LHCN-M2 (cell line): ENCODE results near the gene ATG9B. TPM values are rescaled to one million over a fixed set of nuclear protein-coding genes. Genes with fewer than 3 reads are reported as not detected.
"Not testable (repeated sequence)": the region's sequence is repeated elsewhere in the genome, so short reads cannot be mapped to it uniquely, and the experiment has no call there.

Experiments used
- DNase-seq: peaks from one replicate; pipeline ENCODE4 v3.0.0-alpha.2; 2012; ENCODE audit warnings: low read depth
- total RNA-seq: library from RNA; depleted of rRNA; stranded (reverse); fragments of >200 nt; gene quantifications from 2 replicates; pipeline ENCODE4 v1.2.3, GENCODE V29; 2014

The ATG9B gene
- total RNA-seq, 1 experiment from 2014 or later: 0.06 TPM

DNA sequence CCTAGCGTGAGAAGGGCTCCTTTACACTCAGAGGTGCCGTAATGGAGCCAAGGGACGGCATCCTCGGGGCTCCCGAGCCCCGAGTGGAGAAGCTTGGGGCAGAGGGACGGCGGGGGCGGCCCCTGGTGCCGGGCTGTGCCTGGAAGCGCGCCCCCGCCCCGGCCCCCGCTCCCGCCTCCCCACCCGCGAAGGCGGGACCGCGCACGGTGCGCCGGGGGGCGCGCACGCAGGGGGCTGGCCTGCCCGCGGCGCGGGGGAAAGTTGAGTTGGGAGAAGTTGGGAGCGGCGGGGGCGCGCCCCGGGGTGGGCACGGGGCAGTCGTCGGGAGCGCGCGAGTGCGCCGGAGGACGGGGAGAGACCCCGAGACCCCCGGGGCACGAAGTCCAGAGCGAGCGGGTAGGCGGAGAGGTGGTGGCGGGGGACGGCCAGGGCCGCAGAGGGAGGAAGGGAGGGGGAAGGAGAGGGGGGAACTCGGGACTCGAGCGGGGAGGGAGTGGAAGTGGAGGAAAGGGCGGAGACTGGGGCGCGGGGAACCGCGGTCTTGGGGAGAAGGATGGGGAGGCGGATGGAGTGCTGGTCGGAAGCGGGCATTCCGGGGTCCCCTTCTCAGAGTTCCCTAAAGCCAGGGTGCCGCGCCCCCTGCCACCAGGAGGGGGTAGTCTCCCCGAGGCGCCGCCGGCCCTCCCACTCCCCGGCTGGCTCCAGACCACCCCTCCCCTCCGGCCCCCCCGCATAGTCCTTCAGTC lies 35.2 kb upstream of the ATG9B start, which contains the start of gene SLC4A2:
SLC4A2 (plus strand) TSS at position 223 of the 746 bp plus-strand sequence. CDS start 2,399 bp downstream, outside the sequence.
- DNase-seq: peak; percentile 82

DNA sequence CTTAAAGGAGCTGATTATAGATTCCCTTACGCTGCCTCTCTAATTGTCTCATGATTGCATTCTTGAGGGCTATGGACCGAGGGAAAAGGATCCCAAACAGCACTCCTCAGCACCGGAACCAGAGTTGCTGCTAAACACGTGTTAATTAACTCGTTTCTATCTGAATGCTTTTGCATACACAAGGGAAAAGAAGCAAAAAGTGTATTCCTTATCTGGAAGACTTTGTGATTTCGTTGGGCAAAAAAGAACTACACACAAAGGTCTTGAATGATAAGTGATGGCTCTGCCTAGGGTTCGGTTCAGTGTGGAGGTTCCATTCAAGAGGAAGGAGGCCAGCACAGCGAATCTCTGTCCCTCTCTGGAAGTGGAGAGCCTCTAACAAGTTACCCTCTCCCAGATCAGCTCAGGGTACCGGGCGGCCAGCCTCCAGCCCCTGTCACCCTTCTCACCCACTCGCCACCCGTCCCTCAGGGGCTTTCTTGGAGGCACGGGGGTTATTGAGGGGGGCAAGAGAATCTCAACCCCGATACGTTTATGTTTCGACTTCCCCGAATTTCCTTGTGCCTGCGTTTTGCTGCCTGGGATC lies 34.6 kb upstream of the ATG9B start:
- DNase-seq: no peak

DNA sequence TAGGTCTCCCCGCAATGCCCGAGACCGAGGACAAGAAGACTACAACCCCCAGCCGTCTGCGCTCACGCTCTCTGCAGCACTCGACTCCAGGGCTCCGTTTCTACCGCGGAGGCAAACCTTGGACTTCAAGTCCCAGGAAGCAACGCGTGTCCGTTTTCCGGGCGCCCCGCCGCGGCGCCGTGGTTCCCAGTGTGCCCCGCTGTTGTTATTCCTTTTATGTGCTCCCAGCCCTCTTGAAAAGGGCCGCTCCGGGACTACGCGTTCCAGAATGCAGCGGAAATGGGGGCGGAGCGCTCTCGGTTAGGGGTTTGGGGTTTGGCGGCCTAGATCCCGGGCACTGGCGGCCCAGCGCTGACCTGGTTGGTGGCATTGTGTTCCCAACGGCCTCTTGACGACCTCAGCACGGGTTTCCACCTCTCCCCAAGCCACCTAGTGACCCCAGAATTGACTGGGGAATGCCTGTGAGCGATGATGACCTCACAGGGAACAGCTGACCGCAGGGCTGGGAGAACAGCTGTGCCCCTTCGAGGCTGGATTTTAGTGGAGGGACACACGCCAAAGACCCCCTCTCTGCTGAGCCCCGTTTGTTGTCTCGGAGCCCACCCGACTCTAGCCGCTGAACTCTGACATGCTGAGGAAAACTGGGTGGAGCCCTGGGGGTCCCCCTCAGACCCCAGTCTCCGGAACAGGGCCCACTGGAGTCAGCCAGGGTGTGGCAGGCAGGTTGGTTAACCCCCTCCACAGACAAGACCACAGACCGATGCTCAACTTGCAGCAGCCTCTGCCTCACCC lies 33.9 kb upstream of the ATG9B start:
- peak; percentile 100 for DNase-seq

DNA sequence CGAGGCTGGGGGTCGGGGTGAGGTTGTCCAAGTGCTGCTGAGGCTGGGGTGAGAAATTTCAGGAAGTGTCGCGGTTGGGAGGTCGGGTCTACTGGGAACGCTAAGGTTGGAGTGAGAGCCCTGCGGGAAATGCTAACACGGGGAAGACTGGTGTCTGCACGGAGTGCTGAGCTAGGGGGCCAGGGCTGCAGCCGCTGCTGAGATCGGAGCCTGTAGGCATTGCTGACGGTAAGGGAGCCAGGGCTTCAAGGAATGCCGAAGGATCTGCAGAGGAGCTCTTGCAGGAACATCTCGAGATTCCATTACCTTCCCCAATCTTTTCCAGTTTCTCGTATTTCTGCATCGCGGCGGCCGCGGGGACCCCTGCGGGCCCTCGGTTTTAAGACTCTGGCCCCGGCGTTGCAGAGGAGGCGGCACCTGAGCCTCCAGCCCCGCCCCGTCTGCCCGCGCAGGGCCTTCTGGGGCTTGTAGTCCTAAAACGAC lies 33.3 kb upstream of the ATG9B start, which contains the start of gene CDK5:
CDK5 (minus strand) TSS at position 392 of the 483 bp plus-strand sequence; CDS start at position 343, 49 bp downstream.
- DNase-seq: no peak

DNA sequence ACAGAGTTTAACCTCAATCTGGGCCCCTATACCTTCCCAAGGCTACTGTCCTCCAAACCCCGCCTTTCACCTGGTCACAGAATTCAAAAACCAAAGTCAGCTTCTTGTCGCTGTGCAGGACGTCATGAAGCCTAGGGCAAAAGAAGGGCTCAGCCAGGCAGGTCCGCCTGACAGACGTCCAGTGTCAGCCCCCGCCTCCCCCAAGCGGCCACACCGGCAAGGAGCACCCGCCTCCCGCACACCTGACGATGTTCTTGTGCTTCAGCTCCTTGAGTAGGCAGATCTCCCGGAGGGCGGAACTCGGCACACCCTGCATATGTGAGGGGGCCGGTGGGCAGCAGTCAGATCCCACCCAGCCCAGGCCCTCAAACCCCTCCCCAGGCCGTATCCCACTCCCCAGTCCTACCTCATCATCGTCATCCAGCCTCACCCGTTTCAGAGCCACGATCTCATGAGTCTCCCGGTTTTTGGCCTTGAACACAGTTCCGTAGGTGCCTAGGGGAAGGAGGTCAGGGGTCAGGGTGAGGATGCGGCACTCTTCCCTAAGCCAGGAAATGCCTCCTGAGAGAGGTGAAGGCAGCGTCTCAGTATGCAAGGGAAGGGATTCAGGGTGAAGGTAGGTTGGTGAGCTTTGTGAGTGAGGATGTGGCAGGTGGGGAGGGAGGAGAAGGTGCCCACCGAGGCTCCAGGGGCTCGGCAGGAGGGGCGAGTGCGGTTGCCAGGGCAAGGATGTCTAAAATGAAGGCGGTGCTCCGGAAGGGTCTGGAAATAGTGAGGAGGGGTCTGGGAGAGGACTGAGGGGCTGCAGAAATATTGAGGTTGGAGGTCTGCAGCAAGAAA lies 32.6 kb upstream of the ATG9B start:
- no peak for DNase-seq

DNA sequence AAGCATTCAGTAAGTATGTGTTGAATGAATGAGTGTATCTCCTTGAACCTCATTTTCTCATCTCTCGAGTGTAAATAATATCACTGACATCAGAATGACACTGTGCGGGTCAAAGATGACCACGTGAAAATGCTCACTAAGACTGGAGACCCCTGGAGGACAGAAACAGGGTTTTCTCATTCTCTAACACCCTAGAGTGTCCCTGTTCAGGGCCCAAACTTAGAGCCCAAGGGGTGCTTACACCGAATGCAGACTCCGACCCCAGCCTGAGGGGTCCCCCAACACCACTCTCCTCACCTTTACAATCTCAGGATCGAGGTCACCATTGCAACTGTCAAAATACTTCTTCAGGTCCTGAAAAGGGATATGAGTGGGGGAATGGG lies 32.0 kb upstream of the ATG9B start:
- peak; percentile 25 for DNase-seq

DNA sequence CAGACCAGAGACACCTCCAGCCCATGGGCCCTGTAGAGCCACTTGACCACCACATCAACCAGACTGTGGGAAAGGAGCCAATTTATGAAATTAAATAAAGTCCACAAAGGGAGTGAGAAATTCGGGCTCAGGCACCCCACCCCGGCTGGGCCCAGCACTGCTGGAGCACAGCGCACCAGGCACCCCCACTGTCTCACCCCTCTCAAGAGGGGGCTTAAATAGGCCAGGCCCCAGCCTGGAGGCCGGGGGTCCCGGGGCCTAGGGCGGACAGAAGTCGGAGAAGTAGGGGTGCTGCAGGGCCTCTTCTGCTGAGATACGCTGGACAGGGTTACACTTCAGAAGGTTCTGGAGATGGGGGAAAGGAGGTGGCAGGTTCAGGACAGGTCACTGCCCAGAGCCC lies 29.5 kb upstream of the ATG9B start:
- DNase-seq: no peak

DNA sequence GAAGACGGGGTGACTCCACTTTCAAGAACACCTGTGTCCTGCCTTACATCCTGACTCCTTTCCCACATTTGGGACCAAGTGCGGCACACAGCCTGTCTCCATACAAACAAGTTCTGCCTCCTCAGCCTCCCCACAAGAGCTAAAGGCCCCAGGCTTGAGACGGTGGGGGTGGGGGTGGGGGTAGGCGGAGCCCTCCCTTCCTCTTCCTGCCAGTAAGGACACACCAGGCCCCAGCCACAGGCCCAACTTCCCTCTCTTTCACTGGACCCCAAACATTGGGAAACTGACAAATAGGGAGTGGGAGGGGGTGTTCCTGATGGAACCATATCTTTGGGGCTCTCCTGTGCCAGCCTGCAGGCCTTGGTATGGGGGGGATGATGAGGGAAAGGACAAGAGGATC lies 28.8 kb upstream of the ATG9B start:
- no peak for DNase-seq

DNA sequence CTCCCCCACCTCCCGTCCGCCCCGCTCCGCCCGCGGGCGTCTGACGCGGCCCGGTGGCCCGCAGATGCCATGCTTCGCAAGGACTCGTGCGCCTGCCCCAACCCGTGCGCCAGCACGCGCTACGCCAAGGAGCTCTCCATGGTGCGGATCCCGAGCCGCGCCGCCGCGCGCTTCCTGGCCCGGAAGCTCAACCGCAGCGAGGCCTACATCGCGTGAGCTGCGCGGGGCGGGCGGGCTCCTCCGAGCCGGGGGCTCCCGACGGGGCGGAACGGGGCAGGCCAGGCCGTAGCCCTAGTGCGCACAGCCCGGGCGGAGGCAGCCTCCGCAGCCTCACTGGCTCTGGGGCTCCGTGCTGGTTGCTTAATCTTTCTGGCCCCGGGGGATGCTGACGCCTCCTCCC lies 26.8 kb upstream of the ATG9B start:
- DNase-seq: no peak

DNA sequence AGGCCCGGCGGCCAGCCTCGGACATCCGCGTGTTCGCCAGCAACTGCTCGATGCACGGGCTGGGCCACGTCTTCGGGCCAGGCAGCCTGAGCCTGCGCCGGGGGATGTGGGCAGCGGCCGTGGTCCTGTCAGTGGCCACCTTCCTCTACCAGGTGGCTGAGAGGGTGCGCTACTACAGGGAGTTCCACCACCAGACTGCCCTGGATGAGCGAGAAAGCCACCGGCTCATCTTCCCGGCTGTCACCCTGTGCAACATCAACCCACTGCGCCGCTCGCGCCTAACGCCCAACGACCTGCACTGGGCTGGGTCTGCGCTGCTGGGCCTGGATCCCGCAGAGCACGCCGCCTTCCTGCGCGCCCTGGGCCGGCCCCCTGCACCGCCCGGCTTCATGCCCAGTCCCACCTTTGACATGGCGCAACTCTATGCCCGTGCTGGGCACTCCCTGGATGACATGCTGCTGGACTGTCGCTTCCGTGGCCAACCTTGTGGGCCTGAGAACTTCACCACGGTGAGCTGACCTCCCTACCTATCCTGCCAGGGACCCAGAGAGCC lies 24.7 kb upstream of the ATG9B start:
- DNase-seq: no peak

DNA sequence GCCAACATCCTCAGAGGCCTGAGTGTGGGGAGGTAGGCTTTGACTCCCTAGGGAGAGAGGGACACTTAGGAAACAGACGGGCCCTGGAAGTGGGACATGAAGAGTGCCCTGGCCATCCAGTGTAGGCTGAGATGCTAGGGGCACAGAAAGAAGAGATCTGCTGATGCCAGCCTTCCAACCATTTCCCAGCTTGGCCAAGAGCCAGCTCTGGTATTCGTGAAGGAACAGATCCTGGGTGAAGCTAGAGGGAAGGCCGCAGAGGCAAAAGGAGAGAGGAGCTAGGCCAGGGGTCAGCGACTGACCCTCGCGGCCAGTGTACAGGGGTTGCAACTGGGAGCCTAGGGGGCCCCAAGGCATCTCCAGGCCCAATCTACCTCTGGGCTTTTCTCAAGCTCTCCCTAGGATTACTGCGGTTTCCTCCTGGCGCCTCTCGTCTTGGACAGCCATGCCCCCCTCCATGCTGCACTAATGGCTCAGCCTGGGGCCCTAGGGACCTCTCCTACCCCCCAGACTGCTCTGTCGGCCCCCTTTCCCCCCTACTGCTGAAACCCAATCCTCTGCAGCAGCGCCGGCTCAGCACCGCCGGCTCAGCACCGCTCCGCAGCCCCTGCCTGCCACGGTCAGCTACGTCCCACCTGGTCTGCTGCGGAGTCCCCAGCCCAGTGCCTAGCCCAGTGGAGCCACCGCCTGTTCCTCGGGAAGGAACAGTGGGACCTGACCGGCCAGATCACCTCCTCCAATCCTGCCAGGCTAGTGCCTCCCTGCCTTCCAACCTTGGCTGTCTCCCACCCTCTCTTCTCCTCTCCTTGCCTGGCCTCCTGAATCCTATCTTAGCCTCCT lies 23.9 kb upstream of the ATG9B start, which contains the start of gene ASIC3:
ASIC3 (plus strand) TSS at position 556 of the 840 bp plus-strand sequence. CDS start 355 bp downstream, outside the sequence.
- no peak for DNase-seq

DNA sequence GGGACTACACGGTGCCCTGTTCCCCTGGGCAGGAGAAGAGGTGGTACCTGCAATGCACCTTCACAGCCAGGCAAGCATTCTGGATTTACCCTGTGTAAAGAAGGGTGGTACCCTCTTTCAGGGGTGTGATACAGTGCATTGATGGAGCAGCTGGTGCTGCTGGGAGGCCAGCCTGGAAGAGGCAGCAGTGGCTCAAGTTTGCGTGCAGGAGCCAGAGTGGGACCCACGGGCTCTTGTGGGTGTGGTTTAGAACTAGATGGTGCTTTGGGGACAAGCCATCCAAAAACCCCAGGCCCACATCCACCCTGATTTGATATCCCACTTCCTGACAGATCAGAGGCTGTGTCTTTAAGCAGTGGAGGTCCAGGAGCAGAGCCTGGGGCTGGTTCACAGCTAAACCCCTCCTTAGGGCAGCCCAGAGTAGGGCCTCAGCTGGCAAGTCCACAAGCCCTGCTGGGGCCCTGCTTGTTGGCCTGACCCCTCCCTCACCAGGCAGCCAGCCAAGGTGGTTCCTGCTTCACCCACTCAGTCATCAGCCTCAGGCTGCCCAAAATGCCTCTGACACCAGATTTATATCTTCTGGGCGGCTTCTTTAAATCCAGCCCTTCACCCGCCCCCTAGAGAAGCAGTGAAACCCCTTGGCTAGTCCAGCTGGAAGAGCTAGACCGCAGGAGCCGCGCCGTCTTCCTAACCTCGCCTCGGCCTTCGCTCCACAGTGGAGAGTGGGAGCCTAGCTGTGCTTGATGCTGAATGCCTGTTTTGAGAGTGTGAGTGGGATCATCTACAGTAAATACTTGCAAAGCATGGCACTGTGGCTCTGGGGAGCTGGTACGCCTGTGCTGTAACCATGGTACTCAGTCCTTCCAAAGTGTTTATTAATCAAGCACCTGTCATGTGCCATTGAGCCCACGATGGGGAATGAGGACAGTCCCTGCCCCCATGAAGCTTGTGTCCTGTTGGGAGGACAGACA lies 22.6 kb upstream of the ATG9B start:
- peak; percentile 55 for DNase-seq

DNA sequence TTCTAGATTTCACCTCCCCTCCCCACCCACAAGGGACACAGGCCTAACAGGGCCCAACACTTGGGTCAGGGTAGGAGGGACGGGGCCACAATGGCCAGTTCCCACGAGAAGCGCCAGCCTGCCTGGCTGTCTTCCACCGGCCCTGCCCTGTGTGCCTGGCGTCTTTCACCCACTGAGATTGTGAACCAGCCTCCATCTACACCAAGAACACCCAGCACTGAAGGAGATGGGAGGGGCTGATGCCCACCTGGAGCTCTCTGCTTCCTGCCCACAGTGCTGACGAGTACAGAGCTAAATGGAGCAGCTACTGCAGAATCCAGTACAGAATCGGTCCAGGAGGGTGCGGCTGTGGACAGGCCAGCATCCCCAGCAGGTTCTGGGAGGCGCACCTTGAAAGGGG lies 21.7 kb upstream of the ATG9B start:
- DNase-seq: no peak

DNA sequence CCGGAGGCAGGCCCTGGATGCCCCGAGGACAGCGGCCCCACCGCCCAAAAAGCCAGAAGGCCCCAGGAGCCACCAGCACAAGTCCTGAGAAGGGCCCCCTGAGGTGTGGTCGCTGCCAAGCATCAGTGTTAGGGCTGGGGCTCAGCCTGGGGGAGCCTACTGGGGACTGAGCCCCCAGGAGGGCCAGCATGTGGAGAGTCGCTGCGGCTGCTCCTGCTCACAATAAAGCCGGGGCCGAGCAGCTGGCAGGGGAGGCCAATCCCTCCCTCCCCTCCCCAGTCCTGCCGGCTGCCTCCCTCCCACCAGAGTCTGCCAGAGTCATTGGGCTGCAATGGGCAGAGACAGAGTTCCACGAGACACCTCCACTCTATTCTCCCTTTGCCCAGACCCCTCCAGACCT lies 21.0 kb upstream of the ATG9B start:
- no peak for DNase-seq

DNA sequence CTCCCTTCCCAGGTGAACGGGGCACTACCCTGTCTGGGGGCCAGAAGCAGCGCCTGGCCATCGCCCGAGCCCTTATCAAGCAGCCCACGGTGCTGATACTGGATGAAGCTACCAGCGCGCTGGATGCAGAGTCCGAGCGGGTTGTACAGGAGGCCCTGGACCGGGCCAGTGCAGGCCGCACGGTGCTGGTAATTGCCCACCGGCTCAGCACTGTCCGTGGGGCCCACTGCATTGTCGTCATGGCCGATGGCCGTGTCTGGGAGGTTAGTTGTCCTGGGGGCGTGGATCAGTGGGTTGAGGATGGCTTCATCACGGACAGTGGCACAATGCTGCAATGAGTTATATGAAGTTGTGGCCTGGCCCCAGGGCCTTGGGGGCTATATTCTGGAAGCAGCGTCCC lies 19.7 kb upstream of the ATG9B start:
- DNase-seq: no peak

DNA sequence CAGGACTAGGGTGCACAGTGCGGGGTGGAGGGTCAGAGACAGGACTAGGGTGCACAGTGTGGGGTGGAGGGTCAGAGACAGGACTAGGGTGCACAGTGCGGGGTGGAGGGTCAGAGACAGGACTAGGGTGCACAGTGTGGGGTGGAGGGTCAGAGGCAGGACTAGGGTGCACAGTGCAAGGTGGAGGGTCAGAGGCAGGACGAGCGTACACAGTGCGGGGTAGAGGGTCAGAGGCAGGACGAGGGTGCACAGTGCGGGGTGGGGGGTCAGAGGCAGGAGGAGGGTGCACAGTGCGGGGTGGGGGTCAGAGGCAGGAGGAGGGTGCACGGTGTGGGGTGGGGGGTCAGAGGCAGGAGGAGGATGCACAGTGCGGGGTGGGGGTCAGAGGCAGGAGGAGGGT lies 19.2 kb upstream of the ATG9B start:
- not testable (repeated sequence) for DNase-seq

DNA sequence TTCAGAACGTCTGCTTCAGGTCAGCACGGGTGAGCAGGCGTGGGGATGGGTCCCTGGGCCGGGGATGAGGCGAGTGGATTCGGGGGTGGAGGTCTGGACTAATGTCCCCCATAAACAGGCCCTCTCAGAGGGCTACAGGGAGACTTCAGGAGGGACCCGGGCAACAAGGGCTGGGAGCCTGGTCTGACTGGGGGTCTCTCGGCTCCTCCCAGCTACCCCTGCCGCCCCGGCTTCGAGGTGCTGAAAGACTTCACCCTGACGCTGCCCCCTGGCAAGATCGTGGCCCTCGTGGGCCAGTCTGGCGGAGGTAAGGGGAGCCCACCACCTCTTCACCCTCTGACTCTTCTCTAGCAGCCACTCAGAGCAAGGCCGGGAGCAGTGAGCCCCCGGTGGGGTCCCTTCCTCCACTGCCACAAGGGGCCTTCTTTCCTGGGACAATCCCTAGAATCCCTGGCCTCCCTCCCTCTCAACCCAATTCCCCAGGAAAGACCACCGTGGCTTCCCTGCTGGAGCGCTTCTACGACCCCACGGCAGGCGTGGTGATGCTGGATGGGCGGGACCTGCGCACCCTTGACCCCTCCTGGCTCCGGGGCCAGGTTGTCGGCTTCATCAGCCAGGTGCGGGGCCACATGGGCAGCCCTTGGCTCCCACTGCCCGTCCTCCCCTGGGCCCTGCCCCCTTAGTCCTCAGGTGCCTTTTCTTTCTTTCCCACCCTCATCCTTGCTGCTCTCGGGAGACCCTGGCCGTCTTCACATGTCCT lies 16.5 kb upstream of the ATG9B start:
- DNase-seq: no peak
